Upper lobe of left lung (tissue), 6 donors: Measurements from ENCODE around the gene CYB5B. TPM values are rescaled to one million over a fixed set of nuclear protein-coding genes. Genes with fewer than 3 reads are reported as not detected.

ENCODE experiments used
- ATAC-seq, 2 donors: fragments of 200-7000 bp; cut with Tn5 transposase; one replicate each; pipeline ENCODE4 v1.9.1; 2022; ENCODE audit warnings: mild to moderate bottlenecking in 2 of 2, moderate library complexity in 2 of 2; ENCODE audit not compliant: low FRiP score in 2 of 2
- DNase-seq, 2 donors: peaks; one replicate each; pipeline ENCODE4 v3.0.0-alpha.2; 2019 to 2020
- H3K27ac ChIP-seq, 4 donors: fragments of 200-600 bp; sonication (generic); one replicate each; pipeline ENCODE4 v1.5.1; 2016 to 2019
- H3K27me3 ChIP-seq, 4 donors: fragments of 200-600 bp; sonication (generic); one replicate each; pipeline ENCODE4 v1.5.1; 2017 to 2019
- H3K36me3 ChIP-seq, 4 donors: fragments of 200-600 bp; sonication (generic); one replicate each; pipeline ENCODE4 v1.5.1; 2016 to 2019
- H3K4me1 ChIP-seq, 4 donors: fragments of 200-600 bp; sonication (generic); one replicate each; pipeline ENCODE4 v1.5.1; 2018 to 2019
- H3K4me3 ChIP-seq, 4 donors: fragments of 200-600 bp; sonication (generic); one replicate each; pipeline ENCODE4 v1.5.1; 2017 to 2019; ENCODE audit warnings: mild to moderate bottlenecking in 2 of 4, moderate library complexity in 1 of 4
- H3K9me3 ChIP-seq, 4 donors: fragments of 200-600 bp; sonication (generic); one replicate each; pipeline ENCODE4 v1.5.1; 2018 to 2019
- EP300 ChIP-seq, 4 donors: sonication (generic); formaldehyde crosslinking; IDR thresholded peaks; one replicate each; pipeline ENCODE4 v1.5.1; 2017; ENCODE audit warnings: antibody characterized with exemption in 4 of 4, control low read depth in 2 of 4
- POLR2A ChIP-seq, 4 donors: fragments of 450-650 bp; IDR thresholded peaks; one replicate each; pipeline ENCODE4 v1.5.1; 2016 to 2017; ENCODE audit warnings: antibody characterized with exemption in 4 of 4, mild to moderate bottlenecking in 2 of 4
- POLR2AphosphoS5 ChIP-seq, 2 donors: sonication (generic); formaldehyde crosslinking; IDR thresholded peaks; one replicate each; pipeline ENCODE4 v1.5.1; 2017; ENCODE audit warnings: antibody characterized with exemption in 2 of 2
- WGBS, 2 donors: methylation state at CpG; one replicate each; pipeline ENCODE4 v1.1.5; 2017 to 2018; 5-methylcytosine and 5-hydroxymethylcytosine counted together
- total RNA-seq, 6 donors: library from RNA; depleted of rRNA in 4 of 6; stranded (reverse); fragments of >200 nt in 4 of 6; gene quantifications; one replicate each; pipeline versions ENCODE4 v1.1.0 to v1.2.1, GENCODE V29; 2016 to 2021
- TF ChIP-seq, protein P1 (sequence below), 6 experiments: fragments of 450-650 bp in 4 of 6; fragments of 200-600 bp in 2 of 6; sonication (generic) in 2 of 6; IDR thresholded peaks; one replicate each; pipeline ENCODE4 v1.5.1; 2016 to 2019; ENCODE audit warnings: antibody characterized with exemption in 6 of 6
- donor health status: DM: no; HTN: no; CAD: no; lungs with moderate emphysema.
- donor health status: DM: no; HTN: yes; CAD: no; lungs with severe emphysema.

Gene CYB5B
- total RNA-seq, 6 donors from 2014 or later = 25.2 to 93.1 (median 69.4) TPM

- TF ChIP-seq, protein P1, sequence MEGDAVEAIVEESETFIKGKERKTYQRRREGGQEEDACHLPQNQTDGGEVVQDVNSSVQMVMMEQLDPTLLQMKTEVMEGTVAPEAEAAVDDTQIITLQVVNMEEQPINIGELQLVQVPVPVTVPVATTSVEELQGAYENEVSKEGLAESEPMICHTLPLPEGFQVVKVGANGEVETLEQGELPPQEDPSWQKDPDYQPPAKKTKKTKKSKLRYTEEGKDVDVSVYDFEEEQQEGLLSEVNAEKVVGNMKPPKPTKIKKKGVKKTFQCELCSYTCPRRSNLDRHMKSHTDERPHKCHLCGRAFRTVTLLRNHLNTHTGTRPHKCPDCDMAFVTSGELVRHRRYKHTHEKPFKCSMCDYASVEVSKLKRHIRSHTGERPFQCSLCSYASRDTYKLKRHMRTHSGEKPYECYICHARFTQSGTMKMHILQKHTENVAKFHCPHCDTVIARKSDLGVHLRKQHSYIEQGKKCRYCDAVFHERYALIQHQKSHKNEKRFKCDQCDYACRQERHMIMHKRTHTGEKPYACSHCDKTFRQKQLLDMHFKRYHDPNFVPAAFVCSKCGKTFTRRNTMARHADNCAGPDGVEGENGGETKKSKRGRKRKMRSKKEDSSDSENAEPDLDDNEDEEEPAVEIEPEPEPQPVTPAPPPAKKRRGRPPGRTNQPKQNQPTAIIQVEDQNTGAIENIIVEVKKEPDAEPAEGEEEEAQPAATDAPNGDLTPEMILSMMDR (IDR thresholded peaks at IDR 0.05) = no peak
- no peak for TF ChIP-seq POLR2AphosphoS5 (IDR thresholded peaks at IDR 0.05)
- no peak for TF ChIP-seq EP300 (IDR thresholded peaks at IDR 0.05)
- TF ChIP-seq POLR2A (IDR thresholded peaks at IDR 0.05) = no peak
- H3K9me3 ChIP-seq = no peaks in the 10 kb centered on the region
- WGBS, 2 donors = 73 to 77% methylated on average over 6 of the region's 6 CpGs
- H3K4me3 ChIP-seq = no peak overlapping the region
- DNase-seq = no peak
- H3K27ac ChIP-seq = no peak overlapping the region
- peaks cover 0 to 18% (median 6%) of the 10 kb centered on the region in 4 donors for H3K36me3 ChIP-seq
- H3K27me3 ChIP-seq = no peaks in the 10 kb centered on the region
- ATAC-seq = no peak
- H3K4me1 ChIP-seq = peaks cover 20 to 30% (median 23%) of the 10 kb centered on the region in 4 donors
Observed at GRCh38 chr16:69465881-69466280, 41.5 kb downstream of the CYB5B start.

DNA sequence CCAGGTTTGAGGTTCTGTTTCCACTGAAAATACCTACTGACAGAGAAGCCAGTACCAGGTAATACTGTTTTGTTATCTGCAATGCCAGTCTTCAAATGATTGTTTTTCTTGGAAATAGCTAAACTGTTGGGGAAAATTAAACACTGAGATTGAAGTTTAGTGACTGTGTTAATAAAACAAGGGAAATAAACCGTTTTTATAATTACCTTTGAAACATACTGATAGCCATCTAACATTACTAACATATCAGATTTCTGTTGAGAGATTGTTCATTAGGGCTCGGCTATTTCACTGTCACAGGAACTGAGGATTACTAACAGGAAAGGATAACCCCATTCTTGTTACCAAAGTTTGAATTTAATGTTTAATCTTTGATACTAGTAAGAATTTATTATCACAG lies 42.1 kb downstream of the CYB5B start:
- H3K9me3 ChIP-seq = no peaks in the 10 kb centered on the region
- DNase-seq (no peak), ATAC-seq (no peak)
- no peak overlapping the region for H3K4me3 ChIP-seq
- no peaks in the 10 kb centered on the region for H3K27me3 ChIP-seq
- H3K36me3 ChIP-seq = peaks cover 0 to 18% (median 6%) of the 10 kb centered on the region in 4 donors
- WGBS, 2 donors = 33 to 37% methylated on average over 2 of the region's 2 CpGs
- TF ChIP-seq, protein P1 (IDR thresholded peaks at IDR 0.05) = no peak
- TF ChIP-seq EP300 (IDR thresholded peaks at IDR 0.05) (no peak), POLR2AphosphoS5 (IDR thresholded peaks at IDR 0.05) (no peak), POLR2A (IDR thresholded peaks at IDR 0.05) (no peak)
- peaks cover 20 to 30% (median 23%) of the 10 kb centered on the region in 4 donors for H3K4me1 ChIP-seq
- no peak overlapping the region for H3K27ac ChIP-seq

DNA sequence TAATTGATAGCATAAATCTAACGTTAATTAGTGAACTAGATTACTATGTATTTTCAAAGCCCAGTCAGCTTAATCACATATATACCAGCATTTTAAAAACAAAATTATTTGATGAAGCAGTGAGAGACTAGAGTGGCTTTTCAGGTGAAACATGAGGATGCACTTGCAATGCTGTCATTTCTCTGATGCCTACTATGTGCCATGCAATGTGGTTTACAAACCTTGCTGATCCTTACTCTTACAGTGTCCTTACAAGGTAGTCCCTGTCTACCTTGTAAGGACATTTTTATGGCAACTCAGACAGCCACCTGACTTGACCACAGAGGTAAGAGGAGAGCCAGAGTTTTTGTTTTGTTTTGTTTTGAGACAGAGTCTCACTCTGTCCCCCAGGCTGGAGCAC lies 42.7 kb downstream of the CYB5B start:
- Histone ChIP-seq H3K36me3 (peaks cover 0 to 17% (median 6%) of the 10 kb centered on the region in 4 donors), H3K27me3 (no peaks in the 10 kb centered on the region), H3K9me3 (no peaks in the 10 kb centered on the region), H3K4me3 (no peak overlapping the region), H3K27ac (no peak overlapping the region), H3K4me1 (peaks cover 20 to 30% (median 23%) of the 10 kb centered on the region in 4 donors)
- no peak for ATAC-seq
- no peak for DNase-seq
- WGBS, 2 donors = 48 to 62% methylated on average over 1 of the region's 1 CpG
- TF ChIP-seq, protein P1 (IDR thresholded peaks at IDR 0.05) = no peak
- no peak for TF ChIP-seq POLR2AphosphoS5 (IDR thresholded peaks at IDR 0.05)
- TF ChIP-seq EP300 (IDR thresholded peaks at IDR 0.05) = no peak
- TF ChIP-seq POLR2A (IDR thresholded peaks at IDR 0.05) = no peak

- TF ChIP-seq EP300 (IDR thresholded peaks at IDR 0.05) (no peak), POLR2A (IDR thresholded peaks at IDR 0.05) (no peak), POLR2AphosphoS5 (IDR thresholded peaks at IDR 0.05) (no peak)
- TF ChIP-seq, protein P1 (IDR thresholded peaks at IDR 0.05) = no peak
- ATAC-seq = no peak
- Histone ChIP-seq H3K4me1 (peaks cover 20 to 30% (median 23%) of the 10 kb centered on the region in 4 donors), H3K9me3 (no peaks in the 10 kb centered on the region), H3K27ac (no peak overlapping the region), H3K36me3 (peaks cover 0 to 12% (median 4%) of the 10 kb centered on the region in 4 donors), H3K4me3 (no peak overlapping the region), H3K27me3 (no peaks in the 10 kb centered on the region)
- 80 to 93% methylated on average over 8 of the region's 8 CpGs for WGBS, 2 donors
- DNase-seq = no peak
Observed at GRCh38 chr16:69467531-69468204, 43.2 kb downstream of the CYB5B start.
